ENCODE measurements around the gene RNF144B.

RNF144B gene

DNA sequence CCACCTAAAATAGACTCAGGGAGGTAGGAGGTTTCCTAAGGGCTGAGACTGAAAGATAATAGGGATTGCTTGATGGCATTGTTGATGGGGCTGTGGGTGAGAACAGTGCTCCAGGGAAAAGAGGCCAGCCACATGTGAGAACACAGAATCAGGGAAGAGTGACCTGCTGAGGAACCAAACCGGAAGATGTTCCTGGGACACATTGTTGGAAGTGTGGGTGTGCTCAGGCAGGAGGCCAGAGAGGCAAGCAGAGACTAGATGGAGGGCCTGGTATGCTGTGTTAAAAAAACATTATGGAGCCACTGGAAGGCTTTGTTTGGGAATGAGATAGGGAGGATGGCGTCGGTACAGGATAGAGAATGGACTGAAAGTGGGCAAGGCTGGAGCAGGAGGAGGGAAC lies 23.3 kb downstream of the RNF144B start:
- no peak for DNase-seq

DNA sequence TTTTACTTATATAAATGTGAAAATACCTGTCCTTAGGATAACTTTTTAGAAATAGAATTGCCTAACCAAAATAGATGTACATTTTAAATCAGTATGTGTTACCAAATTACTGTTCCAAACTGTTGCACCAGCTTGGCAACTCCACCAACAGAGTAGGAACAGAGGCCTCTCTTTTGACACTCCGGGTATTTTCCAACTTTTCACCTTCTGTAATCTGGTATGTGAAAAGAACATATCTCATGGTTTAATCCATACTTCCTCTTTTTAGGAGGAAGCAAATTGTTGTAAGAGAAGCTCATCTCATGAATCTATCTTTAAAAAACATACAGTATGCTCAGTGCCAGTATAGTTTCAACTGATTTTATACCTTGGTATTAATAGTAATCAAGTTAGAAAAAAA lies 24.9 kb downstream of the RNF144B start:
- DNase-seq: no peak

DNA sequence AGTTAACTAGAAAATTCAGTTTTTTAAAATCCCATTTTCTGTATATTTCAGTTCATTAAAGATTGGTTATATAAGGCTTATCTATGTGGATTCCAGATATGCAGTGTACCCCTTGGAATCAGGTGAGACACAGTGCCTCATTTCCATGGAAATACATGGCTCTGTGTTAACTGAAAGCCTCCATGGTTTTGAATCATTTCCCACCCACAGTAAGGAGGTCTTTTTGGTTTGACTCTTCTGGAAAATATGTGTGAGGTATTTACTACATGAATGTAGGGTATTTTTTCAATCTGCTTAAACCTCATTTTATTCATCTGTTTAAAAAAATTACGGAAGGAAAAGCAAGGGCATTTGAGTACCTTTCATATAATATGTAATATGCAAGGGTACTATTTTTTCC lies 25.5 kb downstream of the RNF144B start:
- DNase-seq: no peak

DNA sequence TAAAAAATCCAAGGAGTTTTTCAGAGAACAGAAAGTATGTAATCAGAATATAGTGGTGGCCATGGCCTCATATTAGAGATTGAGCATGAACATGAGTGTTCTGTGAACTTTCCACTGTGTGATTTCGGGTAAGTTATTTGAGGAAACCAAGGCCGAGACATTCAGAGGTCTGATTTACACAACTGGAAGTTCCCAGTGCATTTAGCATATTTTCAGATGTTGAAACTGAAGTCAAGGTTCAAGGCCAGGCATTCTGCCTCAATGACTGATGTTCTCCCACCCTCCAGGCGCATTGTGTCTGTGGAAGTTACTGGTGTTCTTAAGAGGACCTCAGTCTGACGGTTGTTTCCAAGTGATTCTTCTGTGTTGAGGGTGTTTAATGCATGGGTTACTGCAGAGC lies 26.2 kb downstream of the RNF144B start:
- no peak for DNase-seq

DNA sequence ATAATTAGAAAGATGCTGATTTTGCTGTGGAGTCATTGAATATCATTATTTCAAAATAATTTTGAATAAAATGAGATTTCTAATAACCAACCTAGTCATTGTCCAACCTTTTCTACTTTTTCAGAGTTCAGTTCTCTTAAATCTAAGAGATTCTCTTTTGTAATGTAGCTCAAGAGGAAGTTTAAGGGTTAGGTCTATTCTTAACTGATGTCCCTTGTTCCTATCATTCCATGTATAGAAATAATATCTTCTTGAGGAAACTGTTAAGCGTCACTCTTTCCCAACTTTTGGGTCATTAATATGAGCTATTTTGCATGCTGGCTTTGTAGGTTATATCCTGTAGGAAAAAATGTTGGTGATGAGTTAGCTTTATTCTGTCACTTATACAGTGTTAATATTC lies 27.0 kb downstream of the RNF144B start:
- no peak for DNase-seq

DNA sequence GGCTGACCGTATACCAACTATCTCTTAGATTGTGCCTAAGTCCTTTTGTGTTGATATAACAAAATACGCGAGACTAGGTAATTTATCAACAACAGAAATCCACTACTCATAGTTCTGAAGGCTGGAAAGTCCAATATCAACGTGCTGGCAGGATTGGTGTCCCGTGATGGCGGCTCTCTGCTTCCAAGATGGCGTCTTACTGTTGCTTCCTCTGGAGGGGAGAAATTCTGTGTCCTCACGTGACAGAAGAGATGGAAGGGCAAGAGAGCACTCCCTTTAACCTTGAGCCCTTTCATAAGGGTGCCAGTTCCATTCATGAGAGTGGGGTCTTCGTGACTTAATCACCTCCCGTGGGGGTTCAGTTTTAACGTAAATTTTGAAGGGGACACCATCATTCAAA lies 28.1 kb downstream of the RNF144B start:
- no peak for DNase-seq

DNA sequence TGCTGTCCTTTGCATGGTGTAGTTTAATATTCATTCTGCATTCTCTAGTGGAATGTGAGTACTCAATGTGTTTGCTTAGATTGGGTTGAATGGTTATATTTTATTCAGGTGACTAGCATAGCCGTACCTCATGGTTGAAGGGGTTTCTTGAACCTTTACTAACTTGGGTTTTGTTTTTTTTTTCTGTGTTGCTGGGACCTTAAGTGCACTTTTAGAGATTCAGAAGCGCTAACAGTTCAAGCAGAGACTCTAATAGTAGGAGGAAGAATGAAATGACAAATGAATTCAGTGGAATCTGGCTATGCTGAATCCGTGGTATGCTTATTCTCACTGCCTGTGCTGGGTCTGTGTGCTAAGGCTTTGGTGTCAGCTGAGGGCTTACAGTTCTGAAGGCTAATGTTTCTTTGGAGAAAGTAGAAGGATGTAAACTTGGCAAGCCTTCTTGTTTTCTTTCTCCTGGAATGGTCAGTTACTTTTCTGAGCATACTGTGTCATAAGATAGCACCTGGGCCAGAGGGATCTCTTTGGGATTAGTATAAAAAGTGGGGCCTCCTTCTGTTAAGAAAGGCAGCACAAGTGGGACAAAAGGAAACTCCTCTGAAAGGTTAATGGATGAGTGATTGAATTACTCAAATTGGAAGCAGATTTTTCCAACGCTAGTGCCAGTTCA lies 28.7 kb downstream of the RNF144B start:
- DNase-seq: no peak

DNA sequence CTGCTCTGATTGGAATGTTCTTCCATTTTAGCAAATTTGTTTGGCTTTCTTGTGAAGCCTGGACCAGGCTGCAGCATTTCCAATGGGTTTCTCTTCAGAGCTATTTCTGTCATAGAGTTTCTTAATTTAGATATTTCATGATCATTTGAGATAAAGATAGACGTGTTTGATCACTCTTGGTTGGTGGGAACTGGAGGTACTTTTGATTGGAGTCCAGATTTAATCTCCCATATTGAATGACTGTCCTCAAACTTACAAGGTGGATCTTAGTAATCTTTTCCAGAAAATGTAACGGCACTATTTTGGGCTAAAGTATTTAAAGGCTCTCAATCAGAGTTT lies 29.2 kb downstream of the RNF144B start:
- no peak for DNase-seq

DNA sequence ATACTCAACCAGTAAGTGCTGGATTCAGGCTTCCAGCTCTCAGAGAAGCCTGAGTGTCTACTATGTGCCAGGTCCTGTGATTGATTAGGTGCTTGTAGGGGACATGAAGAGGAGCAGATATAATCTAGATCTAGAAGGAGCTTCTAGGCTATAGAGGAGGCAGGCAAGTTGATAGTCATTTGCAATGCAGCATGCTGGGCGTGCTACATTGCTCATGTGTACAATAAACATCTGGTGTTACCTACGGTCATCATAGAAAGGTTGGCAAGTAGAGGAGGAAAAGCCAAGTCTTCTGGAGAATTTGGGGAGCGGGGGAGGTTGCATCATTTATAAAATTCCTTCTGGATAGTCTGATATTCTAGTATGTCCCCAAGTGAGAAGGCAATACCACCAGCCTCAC lies 33.2 kb downstream of the RNF144B start:
- DNase-seq: no peak

DNA sequence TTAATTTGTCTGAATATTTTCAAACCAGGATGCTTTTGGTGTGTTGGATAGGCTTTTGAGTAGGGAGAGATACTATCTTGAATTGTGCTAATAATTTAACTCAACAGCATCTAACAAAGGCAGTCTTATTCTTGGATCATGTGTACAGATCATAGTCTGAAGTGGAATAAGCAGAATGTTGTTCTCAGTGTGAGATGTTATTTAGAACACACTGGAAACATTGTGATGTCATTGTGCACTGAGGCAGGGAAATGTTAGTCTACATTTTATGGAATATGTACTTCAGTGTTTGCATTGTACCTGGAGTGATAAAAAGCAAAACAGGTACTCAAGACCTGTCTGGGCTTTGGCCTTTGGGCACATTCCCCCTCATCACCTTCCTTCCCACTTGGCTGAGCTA lies 35.0 kb downstream of the RNF144B start:
- DNase-seq: no peak

DNA sequence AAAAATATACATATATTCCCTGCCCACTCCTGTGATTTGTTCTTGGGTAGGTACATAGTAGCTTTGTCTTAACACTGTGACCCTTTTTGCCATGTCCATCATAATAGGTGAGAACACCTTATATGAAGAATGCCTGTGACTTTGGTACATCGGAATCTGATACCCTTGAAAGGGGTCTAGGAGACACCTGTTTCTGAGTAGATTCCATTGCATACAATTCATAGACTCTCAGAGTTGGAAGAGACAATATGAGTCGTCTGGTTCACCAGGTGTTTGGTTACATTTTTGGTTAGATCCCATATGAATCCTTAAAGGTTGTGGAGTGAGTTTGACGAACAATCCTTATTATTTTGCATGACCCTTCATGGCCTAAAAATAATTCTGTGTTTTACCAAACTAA lies 36.3 kb downstream of the RNF144B start:
- no peak for DNase-seq

DNA sequence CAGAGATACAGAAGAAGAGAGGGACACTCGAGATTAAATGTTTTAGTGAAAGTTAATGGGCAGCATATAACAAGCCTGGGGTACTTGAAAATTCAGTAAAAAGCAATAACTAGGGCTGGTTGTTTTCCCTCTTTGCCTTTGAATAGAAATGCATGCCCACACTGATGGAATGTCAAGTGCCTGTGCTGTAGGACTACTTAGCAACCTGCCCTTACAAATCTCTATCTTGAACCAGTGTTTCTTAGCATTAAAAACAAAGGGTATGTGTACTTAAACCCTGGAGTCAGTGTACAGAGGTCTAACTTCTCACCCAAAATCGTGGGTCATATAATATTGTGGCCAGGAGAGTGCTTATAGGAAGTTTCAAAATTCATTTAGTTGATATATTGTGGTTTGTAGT lies 37.1 kb downstream of the RNF144B start:
- DNase-seq: no peak

DNA sequence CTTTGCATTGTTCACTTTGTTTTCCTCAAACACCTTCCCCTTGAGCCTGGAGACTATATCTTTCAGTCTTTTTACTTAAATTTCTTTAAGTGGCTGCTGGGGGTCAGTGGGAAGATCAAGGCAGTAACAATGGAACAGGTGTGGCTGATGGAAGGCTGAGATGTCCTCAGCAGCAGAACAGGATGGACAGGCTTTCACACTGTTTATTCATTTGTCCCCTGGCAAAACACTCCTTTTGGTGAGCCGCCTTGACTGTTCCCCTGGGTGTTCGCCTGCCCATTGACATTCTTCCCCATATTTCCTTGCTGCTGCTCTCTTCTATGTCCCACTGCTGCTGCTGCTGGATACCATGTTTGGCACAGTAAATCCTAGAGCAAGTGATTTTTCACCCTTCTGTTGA lies 38.1 kb downstream of the RNF144B start:
- no peak for DNase-seq

DNA sequence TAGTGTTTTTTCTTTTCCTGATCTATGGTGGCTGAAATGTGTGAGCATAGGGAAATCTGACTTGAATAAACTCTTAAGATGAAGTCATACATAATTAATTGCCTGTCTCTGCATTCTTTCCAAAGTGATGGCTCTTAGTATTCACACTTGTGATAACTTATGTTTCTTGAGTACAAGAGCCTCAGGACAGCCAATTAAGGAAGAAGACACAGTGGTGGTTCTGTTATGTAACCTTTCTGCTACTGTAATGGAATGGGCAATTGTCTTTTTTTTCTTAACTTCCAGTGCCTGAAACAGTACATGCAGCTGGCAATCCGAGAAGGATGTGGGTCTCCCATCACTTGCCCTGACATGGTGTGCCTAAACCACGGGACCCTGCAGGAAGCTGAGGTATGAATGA lies 40.1 kb downstream of the RNF144B start:
- DNase-seq: no peak

DNA sequence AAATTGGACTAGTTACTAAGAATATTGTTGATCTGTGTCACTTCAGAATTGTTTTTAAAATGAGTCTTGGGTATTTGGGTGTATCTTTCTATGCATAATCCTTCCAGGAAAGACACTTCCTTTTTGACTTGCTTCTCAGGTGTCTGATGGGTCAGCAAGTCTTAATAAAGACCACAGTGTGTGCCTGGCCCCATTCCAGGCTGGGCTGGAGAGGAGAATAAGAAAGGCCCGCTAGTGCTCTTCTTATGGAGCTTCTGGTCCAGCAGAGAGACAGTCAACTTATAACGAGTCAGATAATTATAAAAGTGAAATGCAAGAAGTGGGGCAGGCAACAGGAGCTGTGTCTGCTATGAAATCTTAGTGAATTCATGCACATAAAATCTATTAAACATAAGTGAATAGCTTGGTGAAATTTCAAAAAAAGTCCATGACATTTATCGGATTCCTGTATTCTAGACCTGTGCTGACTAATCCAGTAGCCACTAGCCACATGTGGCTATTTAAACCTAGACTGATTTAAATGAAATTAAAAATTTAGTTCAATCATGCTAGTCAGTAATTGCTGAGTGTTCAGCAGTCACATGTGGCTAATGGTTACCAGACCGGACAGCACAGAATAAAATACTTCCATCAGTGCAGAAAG lies 42.6 kb downstream of the RNF144B start:
- no peak for DNase-seq

DNA sequence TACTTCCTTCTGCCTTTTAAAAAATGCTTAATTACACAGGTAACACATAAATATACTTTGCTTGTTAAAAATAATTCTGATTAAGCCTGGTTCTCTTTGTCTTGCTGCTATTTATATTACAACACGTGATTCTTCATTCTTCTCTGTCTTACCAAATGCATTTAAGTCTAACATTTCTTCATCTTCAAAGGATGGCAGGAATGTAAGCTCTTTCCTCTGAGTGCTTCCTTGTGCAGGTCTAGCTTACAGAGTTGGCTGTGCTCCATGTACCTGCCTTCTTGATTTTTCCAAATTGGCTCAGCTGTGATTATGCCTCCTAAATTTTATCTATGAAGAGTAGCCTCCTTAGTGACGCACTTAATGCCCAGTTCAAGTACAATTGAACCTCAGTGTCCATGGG lies 44.4 kb downstream of the RNF144B start:
- DNase-seq: no peak

DNA sequence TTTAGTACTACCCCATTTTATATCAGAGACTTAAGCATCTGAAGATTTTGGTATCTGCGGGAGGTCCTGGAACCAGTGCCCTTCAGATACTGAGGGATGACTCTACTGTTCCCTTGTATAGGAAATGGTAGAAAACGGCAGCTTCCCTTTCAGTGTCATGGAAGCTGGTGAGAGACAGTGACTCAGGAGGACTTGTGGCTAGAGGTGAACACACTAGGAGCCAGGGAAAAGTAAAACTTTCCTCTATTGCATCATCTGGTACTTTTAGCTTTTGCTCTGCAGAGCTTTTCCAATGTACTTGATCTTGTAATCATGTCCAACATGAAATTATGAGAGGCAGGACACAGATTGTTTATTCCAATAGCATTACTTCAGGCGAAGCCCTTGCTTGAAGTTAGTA lies 45.0 kb downstream of the RNF144B start:
- DNase-seq: no peak

DNA sequence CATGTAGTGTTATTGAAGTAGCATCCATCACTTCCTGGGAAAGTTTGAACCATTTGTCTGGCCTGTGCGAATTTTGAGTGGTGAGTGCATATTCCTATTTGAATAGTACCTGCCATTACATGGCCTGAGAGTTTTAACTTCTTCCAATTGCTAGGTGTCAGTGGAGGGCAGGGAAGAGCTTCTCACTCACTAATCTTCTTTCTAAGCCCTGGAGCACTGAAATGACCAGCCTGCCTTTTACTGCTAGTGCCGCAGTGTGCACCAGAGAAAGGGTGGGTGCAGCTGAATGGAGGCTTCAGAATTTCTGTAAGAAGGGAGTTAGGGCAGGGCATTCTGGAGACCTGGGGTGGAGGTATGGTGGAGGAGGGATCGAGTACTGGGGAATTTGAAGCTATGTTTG lies 45.5 kb downstream of the RNF144B start:
- no peak for DNase-seq

DNA sequence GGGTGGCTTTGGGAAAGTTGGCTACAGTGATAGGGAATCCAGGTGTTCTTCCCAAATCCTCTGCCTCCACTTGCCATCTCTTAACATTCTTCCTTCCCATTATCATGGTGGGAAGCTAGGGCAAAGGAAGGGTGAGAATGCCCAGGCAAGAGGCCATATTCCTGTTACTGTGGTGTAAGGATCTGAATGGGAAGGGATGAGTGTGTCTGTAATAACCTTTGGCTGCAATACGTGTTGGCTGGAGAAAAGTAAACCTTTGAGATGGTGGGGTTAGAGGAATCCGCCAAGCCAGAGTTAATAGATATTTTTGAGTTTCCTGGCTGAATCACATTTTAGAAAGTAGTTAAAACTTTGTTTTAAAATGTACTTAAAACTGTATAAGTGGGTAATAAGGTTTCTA lies 45.9 kb downstream of the RNF144B start:
- no peak for DNase-seq

DNA sequence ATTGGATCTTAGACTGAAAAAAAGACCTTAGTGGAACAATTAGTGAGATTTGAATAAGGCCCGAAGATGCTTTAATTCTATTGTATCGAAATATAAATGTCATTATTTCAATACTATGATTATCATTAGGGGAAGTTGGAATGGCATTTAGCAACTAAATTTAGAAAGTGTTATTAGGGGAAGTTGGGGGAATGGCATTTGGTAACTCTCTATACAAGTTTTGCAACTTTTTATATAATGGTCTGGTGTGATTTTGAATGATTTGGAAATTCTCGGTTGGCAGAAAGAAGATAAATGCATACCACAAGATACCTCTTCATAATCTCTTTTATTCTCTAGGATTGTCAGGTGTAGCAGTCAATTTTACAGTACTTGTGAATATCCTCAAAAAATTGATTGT lies 49.2 kb downstream of the RNF144B start:
- DNase-seq: no peak

DNA sequence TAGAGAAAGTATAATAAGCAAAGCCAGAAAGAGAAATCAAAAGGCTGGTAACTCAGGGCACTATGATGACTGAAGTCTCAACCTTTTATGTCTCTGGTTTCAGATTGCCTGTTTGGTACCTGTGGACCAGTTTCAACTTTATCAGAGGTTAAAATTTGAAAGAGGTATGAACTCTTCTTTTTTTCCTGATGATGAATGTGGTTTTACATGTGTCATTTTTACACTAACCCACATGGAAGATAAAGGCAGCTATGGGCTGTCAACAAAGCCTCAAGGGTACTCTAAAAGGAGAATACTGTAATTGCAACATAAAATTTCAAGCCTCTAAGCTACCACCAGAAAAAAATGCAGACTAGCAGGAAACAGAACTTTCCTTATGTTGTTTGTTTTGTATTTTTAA lies 52.4 kb downstream of the RNF144B start:
- no peak for DNase-seq

DNA sequence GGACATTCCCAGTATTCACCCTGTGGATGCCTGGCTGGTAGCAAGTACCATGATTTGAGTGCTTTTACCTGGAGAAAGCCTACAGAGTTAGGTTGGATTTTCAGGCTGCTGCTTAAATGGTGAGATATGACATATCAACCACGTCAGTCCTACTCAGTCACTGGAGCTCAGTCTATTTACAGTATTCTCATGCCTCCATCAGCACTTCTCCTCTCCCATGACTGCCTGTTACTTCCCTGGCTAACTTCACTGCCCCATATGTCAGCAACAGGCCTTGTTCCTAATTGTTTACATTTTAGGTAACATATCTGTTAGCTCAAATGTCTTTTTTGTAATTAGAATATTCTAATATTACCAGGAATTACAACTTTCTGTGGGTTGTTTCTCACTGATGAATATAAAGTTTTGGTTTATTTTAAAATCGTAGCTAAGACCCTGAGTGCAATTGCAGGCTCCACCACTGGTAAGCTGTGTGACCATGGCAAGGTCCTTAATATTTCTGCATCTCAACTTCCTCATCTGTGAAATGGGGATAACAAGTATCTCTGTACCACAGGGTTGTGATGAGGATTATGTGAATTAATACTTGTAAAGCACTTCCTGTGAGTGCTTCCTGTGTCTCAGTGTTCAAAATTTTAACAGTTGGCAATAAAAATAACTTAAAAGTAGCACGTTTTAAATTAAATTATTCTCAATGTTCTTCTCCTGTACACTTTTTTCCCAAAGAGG lies 54.3 kb downstream of the RNF144B start:
- DNase-seq: no peak

DNA sequence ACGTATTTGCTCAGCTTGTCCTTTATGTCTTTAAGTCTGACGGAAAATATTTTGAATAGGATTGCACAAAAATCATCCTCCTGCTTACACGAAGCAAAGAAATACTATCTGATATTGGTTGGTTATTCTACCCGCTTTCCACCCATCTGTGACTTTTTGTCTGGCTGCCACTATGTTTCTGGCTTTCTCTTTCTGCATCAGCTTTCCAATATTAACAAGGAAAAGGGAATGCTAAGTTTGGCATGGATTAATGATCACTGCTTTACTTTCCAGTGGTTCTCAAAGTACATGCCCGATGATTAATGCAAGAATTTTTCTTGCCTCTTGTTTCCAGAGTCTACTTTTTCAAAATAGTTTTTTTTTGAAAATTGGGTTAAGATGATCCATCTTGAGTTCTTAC lies 57.0 kb downstream of the RNF144B start:
- DNase-seq: no peak

DNA sequence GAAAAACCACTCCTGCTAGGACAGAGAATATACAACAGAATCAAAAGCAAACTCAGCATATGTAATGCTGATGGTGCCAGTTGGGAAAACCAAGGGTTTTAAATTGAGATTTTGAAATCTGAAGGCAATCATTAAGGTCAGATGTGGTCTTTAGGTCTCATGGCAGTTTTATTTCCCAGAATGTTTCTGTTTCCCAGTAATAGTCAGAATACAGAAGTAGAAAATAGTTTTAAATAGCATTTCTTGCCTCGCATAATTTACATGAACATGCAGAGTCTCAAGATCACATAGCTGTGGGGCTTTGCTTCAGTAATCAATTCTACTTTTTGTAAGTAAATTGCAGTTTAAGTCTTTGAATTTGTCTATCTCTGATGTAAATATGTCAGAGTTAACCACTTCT lies 58.1 kb downstream of the RNF144B start:
- no peak for DNase-seq

DNA sequence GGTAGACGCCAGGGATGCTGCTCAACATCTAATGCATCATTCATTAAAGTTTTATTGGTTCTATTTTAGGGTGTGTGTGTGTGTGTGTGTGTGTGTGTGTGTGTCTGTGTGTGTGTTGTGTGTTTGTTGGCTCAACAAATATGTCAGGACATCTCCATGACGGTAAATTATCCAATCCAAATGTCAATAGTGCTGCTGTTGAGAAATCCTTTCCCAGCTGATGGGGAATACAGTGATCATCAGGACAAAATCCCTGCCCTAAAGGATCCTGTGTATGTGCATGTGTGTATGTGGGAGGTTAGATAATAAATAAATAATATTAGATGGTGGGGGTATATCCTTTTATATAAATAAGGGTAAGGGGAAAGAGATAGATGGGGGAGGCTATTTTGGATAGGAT lies 59.6 kb downstream of the RNF144B start:
- no peak for DNase-seq
